T-cell (primary cell): ENCODE measurements around the gene ABCB9. TPM values are rescaled to one million over a fixed set of nuclear protein-coding genes. Genes with fewer than 3 reads are reported as not detected.
A peak's percentile ranks its signal among the peaks of the same experiment; 100 is the strongest.
"Not testable (repeated sequence)": the region's sequence is repeated elsewhere in the genome, so short reads cannot be mapped to it uniquely, and the experiment has no call there.

Experiments
- ATAC-seq, 4 experiments: fragments of 200-7000 bp in 3 of 4; fragments of 150-1000 bp in 1 of 4; cut with Tn5 transposase; replicated peaks in 1 of 4; 1 replicate in 3 of 4; 2 replicates in 1 of 4; pipeline ENCODE4 v1.10.0; 2021; ENCODE audit warnings: moderate library complexity in 3 of 4, mild to moderate bottlenecking in 2 of 4, moderate number of reproducible peaks in 1 of 4
- CTCF ChIA-PET, 2 donors: fragments of 300-600 bp; sonication (Branson Sonifier 250); formaldehyde crosslinking; loops; one replicate each; lab custom pipeline; 2022; ENCODE audit warnings: antibody characterized with exemption in 2 of 2; lab: Charles Lee
- POLR2A ChIA-PET, 2 donors: fragments of 300-600 bp; sonication (Branson Sonifier 250); formaldehyde crosslinking; loops; one replicate each; lab custom pipeline; 2022; ENCODE audit warnings: antibody characterized with exemption in 2 of 2; lab: Charles Lee
- DNase-seq, 35 experiments: peaks; one replicate each; pipeline versions ENCODE4 v3.0.0 to v3.0.0-alpha.2; 2013 to 2023
- H3K27ac ChIP-seq: one replicate; pipeline ENCODE4 v1.5.1; 2013; ENCODE audit warnings: low read length
- H3K27me3 ChIP-seq, 2 experiments: replicated peaks in 1 of 2; 1 replicate in 1 of 2; 2 replicates in 1 of 2; pipeline versions ENCODE4 v1.6.1 to v1.7.0; 2013; ENCODE audit warnings: low read length in 1 of 2, mixed read lengths in 1 of 2; ENCODE audit not compliant: control insufficient read depth in 2 of 2, insufficient read depth in 2 of 2; ENCODE audit errors: extremely low read depth in 1 of 2
- H3K36me3 ChIP-seq, 2 donors: 1 replicate in 1 of 2; 2 replicates in 1 of 2; pipeline versions ENCODE4 v1.6.1 to v1.7.0; 2013; ENCODE audit warnings: low read length in 1 of 2; ENCODE audit not compliant: control insufficient read depth in 2 of 2, insufficient read depth in 1 of 2; ENCODE audit errors: extremely low read depth in 1 of 2
- H3K4me1 ChIP-seq, 2 experiments: 1 replicate in 1 of 2; 2 replicates in 1 of 2; pipeline versions ENCODE4 v1.6.1 to v1.7.0; 2013; ENCODE audit warnings: low read length in 2 of 2, mixed read lengths in 1 of 2; ENCODE audit not compliant: insufficient read depth in 2 of 2, control insufficient read depth in 1 of 2; ENCODE audit errors: extremely low read depth in 1 of 2
- H3K4me3 ChIP-seq, 2 donors: 1 replicate in 1 of 2; 2 replicates in 1 of 2; pipeline versions ENCODE4 v1.5.1 to v1.7.0; 2013; ENCODE audit warnings: mild to moderate bottlenecking in 2 of 2, low read length in 1 of 2, moderate library complexity in 1 of 2; ENCODE audit not compliant: control insufficient read depth in 1 of 2; ENCODE audit errors: extremely low read depth in 1 of 2
- H3K9me3 ChIP-seq: 2 replicates; pipeline ENCODE4 v1.7.0; 2013
- H3K27ac Mint-ChIP-seq, 2 donors: one replicate each; pipeline ENCODE4 v1.8.0; 2020 to 2021; ENCODE audit warnings: mild to moderate bottlenecking in 2 of 2, mixed read lengths in 2 of 2
- H3K27me3 Mint-ChIP-seq, 2 donors: one replicate each; pipeline ENCODE4 v1.8.0; 2021 to 2022; ENCODE audit warnings: mixed read lengths in 2 of 2
- H3K36me3 Mint-ChIP-seq: one replicate; pipeline ENCODE4 v1.8.0; 2021; ENCODE audit warnings: mixed read lengths
- H3K4me1 Mint-ChIP-seq, 3 donors: one replicate each; pipeline ENCODE4 v1.8.0; 2020 to 2022; ENCODE audit warnings: mixed read lengths in 3 of 3, mild to moderate bottlenecking in 1 of 3
- H3K4me3 Mint-ChIP-seq, 3 donors: one replicate each; pipeline ENCODE4 v1.8.0; 2020 to 2022; ENCODE audit warnings: mild to moderate bottlenecking in 3 of 3, mixed read lengths in 3 of 3, moderate library complexity in 3 of 3
- H3K9me3 Mint-ChIP-seq, 3 donors: one replicate each; pipeline ENCODE4 v1.8.0; 2020 to 2022; ENCODE audit warnings: mixed read lengths in 3 of 3
- WGBS: methylation state at CpG from one replicate; pipeline ENCODE4 v1.1.5; 2013; ENCODE audit warnings: missing lambda C conversion rate; ENCODE audit not compliant: insufficient coverage; 5-methylcytosine and 5-hydroxymethylcytosine counted together
- total RNA-seq, 35 experiments: library from RNA in 6 of 35; stranded (reverse) in 6 of 35; fragments of 120-200 nt in 1 of 35; gene quantifications; one replicate each; pipeline versions ENCODE4 v1.2.1 to v1.2.4 and lab custom pipeline; 2013 to 2026

Gene ABCB9
- total RNA-seq, 5 donors from 2014 or later (not counting 1 experiment from before 2014, with no cell fraction given) = 5.6 to 7.2 (median 6.1) TPM

DNA sequence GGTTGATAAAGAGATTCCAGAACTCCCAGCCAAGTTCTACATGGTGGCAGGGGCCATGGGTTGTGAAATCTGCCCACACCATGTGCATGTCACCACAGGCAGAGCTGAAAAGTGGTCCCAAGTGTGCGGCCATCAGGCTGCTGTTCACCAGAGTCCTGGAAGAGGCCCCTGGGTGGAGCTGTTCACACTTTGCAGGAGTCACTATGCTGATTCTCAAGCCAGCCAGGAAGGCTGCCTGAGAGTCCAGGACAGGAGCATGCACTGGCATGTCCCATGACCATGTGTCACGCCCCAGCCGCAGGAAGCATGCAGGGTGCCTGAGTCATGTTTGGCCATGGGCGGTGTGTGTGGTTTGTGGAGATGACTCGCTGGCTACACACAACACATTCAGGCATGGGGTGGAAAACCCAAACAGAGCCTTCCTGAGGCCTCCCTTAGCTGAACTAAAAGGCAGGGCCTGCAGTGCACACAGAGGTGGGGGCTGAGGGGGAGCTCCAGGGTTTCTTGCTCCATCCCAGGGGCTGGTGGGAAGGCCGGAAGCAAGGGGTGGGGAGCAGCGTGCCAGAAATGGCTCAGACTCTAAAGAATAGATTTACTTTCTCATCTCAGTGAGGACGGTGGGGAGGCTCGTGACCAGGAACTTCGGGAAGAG is 19.4 kb downstream of the ABCB9 start:
- Mint-ChIP-seq H3K36me3 (peaks cover 4% of the 10 kb centered on the region), H3K9me3 (no peaks in the 10 kb centered on the region), H3K4me1 (peaks cover 6 to 33% (median 23%) of the 10 kb centered on the region in 3 donors), H3K27ac (peak overlapping the region; percentile 74 to 84), H3K27me3 (no peaks in the 10 kb centered on the region), H3K4me3 (no peak overlapping the region)
- CTCF ChIA-PET = interaction anchor here in 1 of 2 donors (0.5 to 1.2 kb wide), 3 partner anchors 76 to 635 kb away, joined by 3 to 5 read pairs (median 3); no protein-coding TSS in a partner anchor
- WGBS = 63% methylated on average over 3 of the region's 10 CpGs
- no peaks in the 10 kb centered on the region for H3K9me3 ChIP-seq
- ATAC-seq = peak; percentile 57 to 91 (median 86)
- no peaks in the 10 kb centered on the region for H3K36me3 ChIP-seq
- peak in 33 of 35 experiments; percentile 14 to 67 (median 42) for DNase-seq
- no peak overlapping the region for H3K4me3 ChIP-seq
- H3K27me3 ChIP-seq = no peaks in the 10 kb centered on the region
- POLR2A ChIA-PET = interaction anchor here (0.6 to 0.7 kb wide), 3 partner anchors 57 to 1386 kb away, joined by 3 to 9 read pairs (median 4); no protein-coding TSS in a partner anchor
- H3K4me1 ChIP-seq = peaks cover 0 to 33% of the 10 kb centered on the region in 2 experiments
- H3K27ac ChIP-seq = no peak overlapping the region

DNA sequence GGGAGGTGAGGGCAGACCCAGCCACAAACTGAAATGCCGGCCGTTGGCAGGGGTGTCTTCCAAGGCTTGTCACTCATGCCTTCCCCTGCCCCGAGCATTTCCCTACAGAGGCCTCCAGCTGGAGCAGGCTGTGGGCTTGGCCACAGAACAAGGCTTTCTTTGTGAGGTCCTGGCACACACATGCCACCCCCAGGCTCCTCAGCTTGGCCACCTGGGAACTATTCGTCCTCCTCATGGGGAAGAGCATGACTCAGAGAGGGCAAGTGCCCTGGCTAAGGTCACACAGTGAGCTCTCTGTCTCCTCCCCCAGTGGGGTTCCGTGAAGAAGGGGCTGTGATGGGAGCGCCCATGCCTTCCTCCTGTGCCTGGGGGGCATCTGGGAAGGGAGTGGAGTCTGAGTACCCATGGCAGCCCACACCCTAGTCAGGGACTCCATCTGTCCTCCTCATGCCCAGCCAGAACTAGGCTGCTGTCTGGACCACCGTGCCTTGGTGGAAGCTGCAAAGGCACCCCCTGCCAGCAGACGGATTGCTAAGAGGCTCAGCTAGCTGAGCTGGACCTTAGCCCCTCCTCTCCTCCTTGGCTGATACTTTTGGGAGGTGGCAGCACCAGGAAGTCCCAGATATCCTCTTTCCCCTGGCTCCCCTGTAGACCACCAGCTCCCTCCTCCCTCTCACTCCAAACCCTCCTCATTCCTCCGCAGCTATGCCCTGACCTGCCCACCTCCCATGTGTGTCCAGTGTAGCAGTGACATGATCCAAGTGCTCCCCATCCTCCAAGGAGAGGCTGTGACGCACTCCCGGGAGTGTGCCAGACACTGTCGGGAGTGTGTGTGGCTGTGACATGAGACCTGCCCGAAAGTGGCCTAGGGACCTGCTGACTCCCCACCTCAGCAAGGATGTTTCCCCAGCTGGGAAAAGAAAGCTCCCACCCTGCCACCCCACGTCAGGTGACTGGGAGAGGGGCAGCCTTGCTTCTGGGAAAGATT is 21.4 kb downstream of the ABCB9 start:
- H3K9me3 ChIP-seq = no peaks in the 10 kb centered on the region
- Mint-ChIP-seq H3K36me3 (peaks cover 4% of the 10 kb centered on the region), H3K27ac (no peak overlapping the region), H3K4me3 (no peak overlapping the region), H3K9me3 (no peaks in the 10 kb centered on the region), H3K4me1 (peaks cover 6 to 33% (median 23%) of the 10 kb centered on the region in 3 donors), H3K27me3 (no peaks in the 10 kb centered on the region)
- no peaks in the 10 kb centered on the region for H3K27me3 ChIP-seq
- H3K27ac ChIP-seq = no peak overlapping the region
- H3K4me3 ChIP-seq = no peak overlapping the region
- 82% methylated on average over 7 of the region's 14 CpGs for WGBS
- DNase-seq = no peak
- ChIA-PET CTCF (interaction anchor here (0.5 to 0.6 kb wide), 3 partner anchors 25 to 259 kb away, joined by 3 to 6 read pairs (median 4); no protein-coding TSS in a partner anchor), POLR2A (interaction anchor here in 1 of 2 donors (0.6 kb wide), 1 partner anchor 172 kb away, joined by 4 read pairs; no protein-coding TSS in a partner anchor)
- ATAC-seq = no peak
- H3K36me3 ChIP-seq = no peaks in the 10 kb centered on the region
- peaks cover 0 to 35% of the 10 kb centered on the region in 2 experiments for H3K4me1 ChIP-seq

DNA sequence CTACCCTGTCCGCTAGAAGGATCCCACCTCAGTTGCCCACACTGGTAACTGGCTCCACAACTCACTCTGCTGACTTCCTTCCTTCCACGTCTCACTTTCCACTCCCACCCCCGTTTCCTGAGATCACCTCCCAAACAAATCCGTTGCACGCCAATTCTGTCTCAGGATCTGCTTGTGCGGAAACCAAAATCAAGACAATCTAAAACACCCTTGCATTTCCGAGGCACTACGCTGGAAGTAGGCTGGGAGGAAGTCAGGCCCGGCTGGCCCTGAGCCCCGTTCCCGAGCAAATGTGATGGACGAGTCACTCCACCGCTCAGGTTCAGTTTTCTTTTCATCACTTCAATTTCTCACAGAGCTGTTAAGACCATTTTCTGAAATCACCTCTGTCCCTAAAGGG is 23.1 kb downstream of the ABCB9 start:
- H3K4me3 ChIP-seq = no peak overlapping the region
- Mint-ChIP-seq H3K9me3 (no peaks in the 10 kb centered on the region), H3K27ac (no peak overlapping the region), H3K4me1 (peaks cover 6 to 32% (median 23%) of the 10 kb centered on the region in 3 donors), H3K4me3 (no peak overlapping the region), H3K36me3 (no peaks in the 10 kb centered on the region), H3K27me3 (no peaks in the 10 kb centered on the region)
- no peak overlapping the region for H3K27ac ChIP-seq
- DNase-seq (no peak), ATAC-seq (no peak)
- peaks cover 0 to 35% of the 10 kb centered on the region in 2 experiments for H3K4me1 ChIP-seq
- no peaks in the 10 kb centered on the region for H3K36me3 ChIP-seq
- POLR2A ChIA-PET = no interaction called here
- whole genome bisulfite sequencing = 52% methylated on average over 6 of the region's 13 CpGs
- CTCF ChIA-PET = no interaction called here
- H3K9me3 ChIP-seq = no peaks in the 10 kb centered on the region
- no peaks in the 10 kb centered on the region for H3K27me3 ChIP-seq

DNA sequence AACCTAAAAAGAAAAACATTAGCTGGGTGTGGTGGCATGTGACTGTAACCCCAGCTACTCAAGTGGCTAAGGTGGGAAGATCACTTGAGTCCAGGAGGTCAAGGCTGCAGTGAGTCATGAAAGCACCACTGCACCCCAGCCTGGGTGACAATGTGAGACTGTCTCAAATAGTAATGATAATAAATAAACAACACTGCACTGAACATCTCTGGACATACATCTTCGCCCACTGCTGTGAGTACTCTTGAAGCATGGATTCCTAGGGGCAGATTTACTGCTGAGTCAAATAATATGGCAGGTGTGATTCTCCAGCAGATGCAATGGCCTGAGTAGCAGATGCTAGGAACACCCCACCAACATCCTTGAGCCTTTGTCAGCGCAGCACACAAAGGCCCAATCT is 23.6 kb downstream of the ABCB9 start:
- Mint-ChIP-seq H3K9me3 (no peaks in the 10 kb centered on the region), H3K4me3 (no peak overlapping the region), H3K36me3 (no peaks in the 10 kb centered on the region), H3K4me1 (peaks cover 6 to 28% (median 20%) of the 10 kb centered on the region in 3 donors), H3K27ac (no peak overlapping the region), H3K27me3 (no peaks in the 10 kb centered on the region)
- Histone ChIP-seq H3K4me3 (no peak overlapping the region), H3K9me3 (no peaks in the 10 kb centered on the region), H3K27ac (no peak overlapping the region), H3K4me1 (peaks cover 0 to 32% of the 10 kb centered on the region in 2 experiments), H3K27me3 (no peaks in the 10 kb centered on the region), H3K36me3 (no peaks in the 10 kb centered on the region)
- ATAC-seq = no peak
- ChIA-PET CTCF (interaction anchor here in 1 of 2 donors (0.6 kb wide), 1 partner anchor 637 kb away, joined by 5 read pairs; no protein-coding TSS in a partner anchor), POLR2A (no interaction called here)
- WGBS = no CpG with 5 or more reads among the region's 2 CpGs
- no peak for DNase-seq

DNA sequence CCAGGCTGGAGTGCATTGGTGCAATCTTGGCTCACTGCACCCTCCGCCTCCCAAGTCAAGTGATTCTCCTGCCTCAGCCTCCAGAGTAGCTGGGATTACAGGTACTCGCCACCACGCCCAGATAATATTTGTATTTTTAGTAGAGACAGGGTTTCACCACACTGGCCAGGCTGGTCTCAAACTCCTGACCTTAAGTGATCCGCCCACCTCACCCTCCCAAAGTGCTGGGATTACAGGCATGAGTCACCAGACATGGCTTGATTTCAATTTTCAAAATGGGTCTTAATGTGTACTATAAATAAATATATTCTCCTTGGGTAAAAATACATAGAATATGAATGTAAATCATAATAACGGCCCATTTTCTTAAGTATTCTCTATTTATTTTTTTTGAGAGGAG is 24.9 kb downstream of the ABCB9 start:
- no CpG with 5 or more reads among the region's 5 CpGs for WGBS
- H3K9me3 ChIP-seq, H3K36me3 Mint-ChIP-seq, DNase-seq, H3K27ac Mint-ChIP-seq, H3K27me3 Mint-ChIP-seq, H3K27ac ChIP-seq, H3K27me3 ChIP-seq, ATAC-seq, POLR2A ChIA-PET, H3K9me3 Mint-ChIP-seq, H3K4me3 Mint-ChIP-seq, H3K4me3 ChIP-seq, CTCF ChIA-PET, H3K36me3 ChIP-seq: not testable (repeated sequence)
- H3K4me1 ChIP-seq = peaks cover 0 to 19% of the 10 kb centered on the region in 2 experiments
- H3K4me1 Mint-ChIP-seq = peaks cover 0 to 17% (median 9%) of the 10 kb centered on the region in 3 donors

DNA sequence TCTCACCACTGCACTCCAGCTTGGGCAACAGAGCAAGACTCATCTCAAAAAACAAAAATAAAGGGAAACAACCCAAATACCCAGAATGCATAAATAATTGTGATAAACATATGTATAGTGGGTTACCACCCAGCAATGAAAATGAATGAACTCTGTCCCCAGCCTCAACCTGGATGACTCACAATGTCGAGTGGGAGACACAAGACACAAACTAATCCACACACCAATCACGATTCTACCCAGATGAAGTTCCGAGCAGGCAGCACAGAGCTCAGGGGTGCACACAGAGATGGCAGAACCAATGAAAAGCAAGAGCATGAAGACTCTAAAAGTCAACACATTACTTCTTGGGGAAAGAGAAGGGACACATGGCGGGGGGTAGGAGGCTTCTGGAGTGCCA is 27.1 kb downstream of the ABCB9 start:
- H3K4me3 Mint-ChIP-seq = no peak overlapping the region
- Histone ChIP-seq H3K36me3 (no peaks in the 10 kb centered on the region), H3K9me3 (no peaks in the 10 kb centered on the region), H3K27me3 (no peaks in the 10 kb centered on the region), H3K4me3 (no peak overlapping the region), H3K27ac (no peak overlapping the region), H3K4me1 (peaks cover 0 to 19% of the 10 kb centered on the region in 2 experiments)
- H3K27ac Mint-ChIP-seq = no peak overlapping the region
- H3K36me3 Mint-ChIP-seq = no peaks in the 10 kb centered on the region
- H3K4me1 Mint-ChIP-seq = peaks cover 0 to 12% (median 9%) of the 10 kb centered on the region in 3 donors
- DNase-seq (no peak), ATAC-seq (no peak)
- ChIA-PET CTCF (no interaction called here), POLR2A (no interaction called here)
- no peaks in the 10 kb centered on the region for H3K9me3 Mint-ChIP-seq
- no CpG with 5 or more reads among the region's 4 CpGs for WGBS
- no peaks in the 10 kb centered on the region for H3K27me3 Mint-ChIP-seq
